NCI-H1930 (cell line): ENCODE measurements around the gene APOA1.

Source experiments
- DNase-seq, 2 experiments: peaks; one replicate each; lab custom pipeline; 2025; lab: John Stamatoyannopoulos, UW

The APOA1 gene

DNA sequence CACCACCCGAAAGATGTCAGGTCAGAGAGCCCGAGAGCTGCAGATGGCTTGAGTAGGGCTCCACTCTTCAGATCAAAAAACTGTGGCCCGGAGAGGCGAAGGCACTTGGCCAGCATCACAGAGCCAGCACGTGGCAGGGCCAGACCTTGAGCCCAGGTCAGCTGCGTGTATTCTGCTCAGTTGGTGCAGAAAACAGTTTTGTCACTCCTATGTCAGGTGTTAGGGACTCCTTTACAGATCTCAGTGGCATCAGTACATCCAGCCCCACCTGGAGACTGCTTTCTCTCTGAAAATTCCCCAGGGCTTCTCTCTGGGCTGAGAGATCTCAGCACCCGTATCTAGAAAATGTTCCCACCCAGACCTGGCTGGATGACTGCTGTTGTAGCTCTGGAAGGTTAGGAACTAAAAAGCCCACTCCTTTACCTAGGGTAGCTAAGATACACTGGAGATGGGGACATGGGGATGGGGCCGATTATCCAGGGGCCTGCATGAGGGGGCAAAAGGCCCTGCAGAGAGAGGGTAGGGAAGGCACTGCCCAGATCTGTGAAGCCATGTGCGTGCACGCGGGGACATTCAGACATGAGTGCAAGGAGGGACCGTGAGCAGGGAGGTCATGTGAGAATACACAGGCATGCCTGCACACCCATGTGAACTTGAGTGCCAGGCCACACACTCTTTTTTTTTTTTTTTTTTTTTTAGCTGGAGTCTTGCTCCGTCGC lies 3.4 kb downstream of the APOA1 start:
- DNase-seq = no peak

DNA sequence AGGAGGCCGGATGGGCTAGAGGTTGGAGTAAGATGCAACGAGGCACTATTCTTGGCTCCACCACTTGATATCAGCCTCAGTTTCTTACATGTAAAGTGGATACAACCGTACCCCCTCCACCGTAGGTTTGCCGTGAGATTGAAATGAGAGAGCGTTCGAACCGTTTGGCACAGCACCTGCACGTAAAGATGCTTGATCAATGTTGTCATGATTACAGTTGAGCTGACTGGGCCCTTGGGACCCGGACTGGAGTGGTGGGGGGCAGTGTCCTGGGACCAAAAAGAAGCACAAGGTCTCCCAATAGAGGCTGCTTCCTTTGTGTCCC lies 4.0 kb downstream of the APOA1 start:
- no peak for DNase-seq

DNA sequence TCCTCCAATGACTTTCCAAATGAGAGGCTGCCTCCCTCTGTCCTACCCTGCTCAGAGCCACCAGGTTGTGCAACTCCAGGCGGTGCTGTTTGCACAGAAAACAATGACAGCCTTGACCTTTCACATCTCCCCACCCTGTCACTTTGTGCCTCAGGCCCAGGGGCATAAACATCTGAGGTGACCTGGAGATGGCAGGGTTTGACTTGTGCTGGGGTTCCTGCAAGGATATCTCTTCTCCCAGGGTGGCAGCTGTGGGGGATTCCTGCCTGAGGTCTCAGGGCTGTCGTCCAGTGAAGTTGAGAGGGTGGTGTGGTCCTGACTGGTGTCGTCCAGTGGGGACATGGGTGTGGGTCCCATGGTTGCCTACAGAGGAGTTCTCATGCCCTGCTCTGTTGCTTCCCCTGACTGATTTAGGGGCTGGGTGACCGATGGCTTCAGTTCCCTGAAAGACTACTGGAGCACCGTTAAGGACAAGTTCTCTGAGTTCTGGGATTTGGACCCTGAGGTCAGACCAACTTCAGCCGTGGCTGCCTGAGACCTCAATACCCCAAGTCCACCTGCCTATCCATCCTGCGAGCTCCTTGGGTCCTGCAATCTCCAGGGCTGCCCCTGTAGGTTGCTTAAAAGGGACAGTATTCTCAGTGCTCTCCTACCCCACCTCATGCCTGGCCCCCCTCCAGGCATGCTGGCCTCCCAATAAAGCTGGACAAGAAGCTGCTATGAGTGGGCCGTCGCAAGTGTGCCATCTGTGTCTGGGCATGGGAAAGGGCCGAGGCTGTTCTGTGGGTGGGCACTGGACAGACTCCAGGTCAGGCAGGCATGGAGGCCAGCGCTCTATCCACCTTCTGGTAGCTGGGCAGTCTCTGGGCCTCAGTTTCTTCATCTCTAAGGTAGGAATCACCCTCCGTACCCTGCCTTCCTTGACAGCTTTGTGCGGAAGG lies 4.8 kb downstream of the APOA1 start:
- DNase-seq = no peak

DNA sequence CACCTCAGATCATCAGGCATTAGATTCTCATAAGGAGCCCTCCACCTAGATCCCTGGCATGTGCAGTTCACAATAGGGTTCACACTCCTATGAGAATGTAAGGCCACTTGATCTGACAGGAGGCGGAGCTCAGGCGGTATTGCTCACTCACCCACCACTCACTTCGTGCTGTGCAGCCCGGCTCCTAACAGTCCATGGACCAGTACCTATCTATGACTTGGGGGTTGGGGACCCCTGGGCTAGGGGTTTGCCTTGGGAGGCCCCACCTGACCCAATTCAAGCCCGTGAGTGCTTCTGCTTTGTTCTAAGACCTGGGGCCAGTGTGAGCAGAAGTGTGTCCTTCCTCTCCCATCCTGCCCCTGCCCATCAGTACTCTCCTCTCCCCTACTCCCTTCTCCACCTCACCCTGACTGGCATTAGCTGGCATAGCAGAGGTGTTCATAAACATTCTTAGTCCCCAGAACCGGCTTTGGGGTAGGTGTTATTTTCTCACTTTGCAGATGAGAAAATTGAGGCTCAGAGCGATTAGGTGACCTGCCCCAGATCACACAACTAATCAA lies 5.6 kb downstream of the APOA1 start:
- DNase-seq = no peak

DNA sequence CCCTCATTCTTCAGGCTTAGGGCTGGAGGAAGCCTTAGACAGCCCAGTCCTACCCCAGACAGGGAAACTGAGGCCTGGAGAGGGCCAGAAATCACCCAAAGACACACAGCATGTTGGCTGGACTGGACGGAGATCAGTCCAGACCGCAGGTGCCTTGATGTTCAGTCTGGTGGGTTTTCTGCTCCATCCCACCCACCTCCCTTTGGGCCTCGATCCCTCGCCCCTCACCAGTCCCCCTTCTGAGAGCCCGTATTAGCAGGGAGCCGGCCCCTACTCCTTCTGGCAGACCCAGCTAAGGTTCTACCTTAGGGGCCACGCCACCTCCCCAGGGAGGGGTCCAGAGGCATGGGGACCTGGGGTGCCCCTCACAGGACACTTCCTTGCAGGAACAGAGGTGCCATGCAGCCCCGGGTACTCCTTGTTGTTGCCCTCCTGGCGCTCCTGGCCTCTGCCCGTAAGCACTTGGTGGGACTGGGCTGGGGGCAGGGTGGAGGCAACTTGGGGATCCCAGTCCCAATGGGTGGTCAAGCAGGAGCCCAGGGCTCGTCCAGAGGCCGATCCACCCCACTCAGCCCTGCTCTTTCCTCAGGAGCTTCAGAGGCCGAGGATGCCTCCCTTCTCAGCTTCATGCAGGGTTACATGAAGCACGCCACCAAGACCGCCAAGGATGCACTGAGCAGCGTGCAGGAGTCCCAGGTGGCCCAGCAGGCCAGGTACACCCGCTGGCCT lies 7.1 kb downstream of the APOA1 start:
- DNase-seq = no peak

DNA sequence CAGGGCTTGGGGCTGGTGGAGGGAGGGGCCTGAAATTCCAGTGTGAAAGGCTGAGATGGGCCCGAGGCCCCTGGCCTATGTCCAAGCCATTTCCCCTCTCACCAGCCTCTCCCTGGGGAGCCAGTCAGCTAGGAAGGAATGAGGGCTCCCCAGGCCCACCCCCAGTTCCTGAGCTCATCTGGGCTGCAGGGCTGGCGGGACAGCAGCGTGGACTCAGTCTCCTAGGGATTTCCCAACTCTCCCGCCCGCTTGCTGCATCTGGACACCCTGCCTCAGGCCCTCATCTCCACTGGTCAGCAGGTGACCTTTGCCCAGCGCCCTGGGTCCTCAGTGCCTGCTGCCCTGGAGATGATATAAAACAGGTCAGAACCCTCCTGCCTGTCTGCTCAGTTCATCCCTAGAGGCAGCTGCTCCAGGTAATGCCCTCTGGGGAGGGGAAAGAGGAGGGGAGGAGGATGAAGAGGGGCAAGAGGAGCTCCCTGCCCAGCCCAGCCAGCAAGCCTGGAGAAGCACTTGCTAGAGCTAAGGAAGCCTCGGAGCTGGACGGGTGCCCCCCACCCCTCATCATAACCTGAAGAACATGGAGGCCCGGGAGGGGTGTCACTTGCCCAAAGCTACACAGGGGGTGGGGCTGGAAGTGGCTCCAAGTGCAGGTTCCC lies 7.8 kb downstream of the APOA1 start, which contains the start of gene APOC3:
Gene APOC3, plus strand, starts transcription at position 383 of the 659 bp plus-strand sequence. CDS start 676 bp downstream, outside the sequence.
- DNase-seq = no peak

DNA sequence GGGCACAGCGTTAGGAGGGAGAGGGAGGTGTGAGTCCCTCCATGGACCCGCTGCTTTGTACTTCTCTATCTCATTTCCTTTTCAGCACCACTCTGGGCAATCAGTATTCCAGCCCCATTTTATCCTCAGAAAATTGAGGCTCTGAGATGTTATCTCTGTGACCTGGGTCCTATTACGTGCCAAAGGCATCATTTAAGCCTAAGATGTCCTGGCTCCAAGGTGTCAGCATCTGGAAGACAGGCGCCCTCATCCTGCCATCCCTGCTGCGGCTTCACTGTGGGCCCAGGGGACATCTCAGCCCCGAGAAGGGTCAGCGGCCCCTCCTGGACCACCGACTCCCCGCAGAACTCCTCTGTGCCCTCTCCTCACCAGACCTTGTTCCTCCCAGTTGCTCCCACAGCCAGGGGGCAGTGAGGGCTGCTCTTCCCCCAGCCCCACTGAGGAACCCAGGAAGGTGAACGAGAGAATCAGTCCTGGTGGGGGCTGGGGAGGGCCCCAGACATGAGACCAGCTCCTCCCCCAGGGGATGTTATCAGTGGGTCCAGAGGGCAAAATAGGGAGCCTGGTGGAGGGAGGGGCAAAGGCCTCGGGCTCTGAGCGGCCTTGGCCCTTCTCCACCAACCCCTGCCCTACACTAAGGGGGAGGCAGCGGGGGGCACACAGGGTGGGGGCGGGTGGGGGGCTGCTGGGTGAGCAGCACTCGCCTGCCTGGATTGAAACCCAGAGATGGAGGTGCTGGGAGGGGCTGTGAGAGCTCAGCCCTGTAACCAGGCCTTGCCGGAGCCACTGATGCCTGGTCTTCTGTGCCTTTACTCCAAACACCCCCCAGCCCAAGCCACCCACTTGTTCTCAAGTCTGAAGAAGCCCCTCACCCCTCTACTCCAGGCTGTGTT lies 8.5 kb downstream of the APOA1 start:
- no peak for DNase-seq

DNA sequence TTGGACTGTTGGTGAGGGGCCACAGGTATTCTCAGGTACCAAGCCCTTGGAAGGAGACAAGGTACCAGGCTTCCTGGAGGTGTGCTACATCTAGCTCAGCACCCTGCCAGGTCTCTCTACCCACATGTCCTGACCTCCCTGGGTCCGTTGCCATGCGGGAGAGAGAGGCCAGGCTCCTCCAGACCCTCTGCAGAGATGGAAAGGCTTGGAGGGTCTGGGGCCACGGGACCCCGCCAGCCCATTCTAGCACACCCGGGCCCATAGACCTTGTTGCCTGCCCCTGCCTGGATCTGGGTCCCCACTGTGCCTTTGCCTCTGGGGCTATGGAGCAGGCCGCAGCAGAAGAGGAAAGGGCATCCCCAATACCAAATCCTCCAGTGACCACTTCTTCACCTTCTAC lies 10.0 kb downstream of the APOA1 start:
- no peak for DNase-seq

DNA sequence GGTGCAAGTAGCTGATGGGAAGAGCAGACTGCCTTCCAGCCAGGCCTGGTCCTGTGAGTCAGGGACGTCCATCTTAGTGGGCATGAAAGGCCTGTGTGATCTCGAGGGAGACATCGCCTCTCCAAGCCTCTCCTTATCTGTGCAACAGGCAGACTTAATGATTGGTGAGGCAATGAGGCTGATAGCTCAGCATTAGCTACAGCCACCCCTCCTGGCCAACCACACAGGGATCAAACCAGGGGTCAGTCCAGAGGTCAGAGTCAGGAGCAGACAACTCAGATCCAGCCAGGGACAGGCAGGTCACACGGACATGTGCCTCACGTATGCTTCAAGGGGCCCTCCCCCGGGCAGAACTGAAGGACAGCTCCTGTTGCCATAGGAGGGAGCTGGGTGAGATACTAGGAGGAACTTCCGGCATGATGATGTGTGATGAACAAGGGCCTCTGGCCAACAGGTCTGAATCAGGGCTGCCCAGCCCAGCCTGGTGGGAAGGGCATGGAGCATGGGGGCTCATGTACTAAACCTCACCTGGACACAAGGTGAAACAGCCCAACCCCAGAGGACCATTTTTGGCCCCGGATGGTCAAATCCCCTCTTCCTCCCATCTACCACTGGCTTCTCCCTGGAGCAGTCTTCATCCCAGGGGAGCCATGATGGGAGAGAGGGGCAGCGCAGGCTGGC lies 10.5 kb downstream of the APOA1 start:
- DNase-seq = no peak

DNA sequence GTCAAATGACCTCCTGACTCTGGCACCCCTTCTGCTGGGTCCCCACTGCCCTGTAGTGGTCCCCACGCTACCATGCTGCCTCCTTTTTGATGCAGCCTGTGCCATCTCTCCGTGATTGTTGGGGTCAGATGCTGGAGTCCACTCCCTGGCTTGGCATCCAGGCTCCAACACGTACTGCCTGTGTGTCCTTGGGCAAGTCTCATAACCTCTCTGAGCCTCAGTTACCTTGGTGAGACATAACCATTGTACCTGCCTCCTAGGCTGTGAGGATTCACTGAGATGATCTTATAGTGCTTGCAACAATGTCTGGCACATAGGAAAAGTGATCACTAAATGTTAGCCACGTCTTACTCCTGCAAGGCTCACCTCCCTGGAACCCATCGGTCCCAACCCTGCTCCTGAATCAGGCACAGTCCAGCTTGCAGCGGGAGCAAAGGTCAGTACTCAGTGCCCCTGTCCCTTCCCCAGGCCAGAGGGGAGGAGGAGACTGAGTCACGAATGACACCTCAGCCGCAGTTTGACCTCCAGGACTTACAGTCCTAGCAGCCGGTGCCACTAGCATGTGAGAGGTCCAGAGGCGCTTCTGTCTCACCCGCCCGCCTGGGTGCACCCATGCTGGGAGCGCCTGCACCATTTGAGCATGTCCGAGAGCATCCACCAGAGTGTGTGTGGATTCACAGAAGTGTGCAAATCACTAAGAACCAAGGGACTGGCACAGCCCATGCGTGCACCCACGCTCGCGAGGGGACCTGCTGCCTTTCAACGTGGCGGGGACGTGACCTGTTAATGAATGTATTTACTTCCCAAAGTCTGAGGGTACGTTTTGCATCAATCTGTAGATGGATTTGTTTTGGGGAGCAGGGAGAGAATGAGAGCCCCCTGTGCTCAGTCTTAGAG lies 11.3 kb downstream of the APOA1 start:
- DNase-seq = no peak

DNA sequence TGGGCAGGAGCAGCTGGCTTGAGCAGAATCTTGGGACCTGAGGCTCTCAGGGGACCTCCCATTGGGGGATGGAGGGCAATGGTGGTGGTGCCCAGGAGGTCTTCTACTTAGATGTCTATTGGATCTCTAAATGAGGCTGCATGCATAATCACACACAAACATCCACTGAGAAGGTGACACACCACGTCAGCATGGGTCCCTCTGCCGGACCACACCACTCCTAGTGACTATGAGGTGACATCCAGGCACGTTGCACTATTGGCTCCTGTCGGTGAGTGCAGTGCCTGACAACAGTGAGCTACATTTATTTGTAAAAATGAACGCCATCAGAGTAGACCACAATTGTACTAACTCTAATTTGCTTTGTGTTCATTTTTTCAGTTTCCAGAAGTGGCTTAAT lies 12.0 kb downstream of the APOA1 start:
- no peak for DNase-seq

DNA sequence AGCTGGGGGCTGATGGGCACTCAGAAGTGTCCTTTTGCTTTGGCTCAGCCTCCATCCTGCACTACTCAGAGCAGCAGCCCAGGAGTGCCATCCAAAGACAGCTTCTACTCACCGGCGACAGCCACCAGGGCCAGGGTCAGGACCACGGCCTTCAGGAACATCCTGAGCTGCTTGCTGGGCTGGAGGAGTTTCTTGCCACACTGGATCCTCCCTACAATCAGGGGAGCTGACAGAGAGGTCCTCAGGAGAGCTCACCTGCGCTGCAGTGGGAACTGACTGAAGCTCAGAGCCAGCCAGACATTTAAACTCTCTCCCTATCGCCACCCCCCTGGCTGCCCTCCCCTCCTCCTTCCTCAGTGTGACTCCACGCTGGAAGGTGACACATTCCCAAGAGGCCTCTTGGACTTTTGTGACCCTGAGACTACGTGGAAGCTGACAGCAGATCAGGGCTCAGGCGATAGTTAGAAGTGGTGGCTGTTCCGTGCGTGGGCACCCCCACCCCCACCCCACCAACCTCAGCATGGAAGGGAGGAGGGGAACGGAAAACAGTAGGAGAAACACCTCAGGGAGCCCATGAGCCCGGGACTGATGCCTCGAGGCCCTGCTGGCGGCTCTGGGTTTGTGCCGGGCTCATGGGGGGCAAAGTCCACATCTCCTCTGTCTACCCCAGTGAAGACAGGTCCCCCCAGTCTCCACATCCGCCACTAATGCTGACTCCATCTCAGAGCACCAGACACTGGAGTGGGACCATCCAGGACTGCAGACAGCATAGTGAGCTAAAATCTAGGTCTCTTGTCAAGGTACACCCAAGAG lies 14.2 kb downstream of the APOA1 start, which contains the start of gene APOA4:
Gene APOA4, minus strand, starts transcription at position 274 of the 813 bp plus-strand sequence. Its CDS starts 113 bp downstream, at position 161.
- no peak for DNase-seq

DNA sequence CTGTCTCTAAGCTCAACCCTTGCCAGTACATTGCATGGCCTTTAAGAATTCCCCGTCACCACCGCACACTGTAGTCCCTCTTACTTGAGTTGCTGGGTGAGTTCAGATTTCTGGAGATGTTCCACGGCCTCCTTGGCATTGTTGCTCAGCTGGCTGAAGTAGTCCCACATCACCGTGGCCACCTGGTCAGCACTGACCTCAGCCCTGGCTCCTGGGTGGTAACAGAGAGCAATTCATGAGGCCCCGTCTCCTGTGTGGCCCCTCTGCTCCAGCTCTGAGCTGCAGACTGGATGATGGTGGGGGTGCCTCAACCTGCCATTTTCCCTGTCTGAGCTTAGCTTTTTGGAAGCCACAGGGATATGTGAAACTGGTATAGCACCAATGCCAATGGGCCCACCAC lies 14.8 kb downstream of the APOA1 start:
- no peak for DNase-seq

DNA sequence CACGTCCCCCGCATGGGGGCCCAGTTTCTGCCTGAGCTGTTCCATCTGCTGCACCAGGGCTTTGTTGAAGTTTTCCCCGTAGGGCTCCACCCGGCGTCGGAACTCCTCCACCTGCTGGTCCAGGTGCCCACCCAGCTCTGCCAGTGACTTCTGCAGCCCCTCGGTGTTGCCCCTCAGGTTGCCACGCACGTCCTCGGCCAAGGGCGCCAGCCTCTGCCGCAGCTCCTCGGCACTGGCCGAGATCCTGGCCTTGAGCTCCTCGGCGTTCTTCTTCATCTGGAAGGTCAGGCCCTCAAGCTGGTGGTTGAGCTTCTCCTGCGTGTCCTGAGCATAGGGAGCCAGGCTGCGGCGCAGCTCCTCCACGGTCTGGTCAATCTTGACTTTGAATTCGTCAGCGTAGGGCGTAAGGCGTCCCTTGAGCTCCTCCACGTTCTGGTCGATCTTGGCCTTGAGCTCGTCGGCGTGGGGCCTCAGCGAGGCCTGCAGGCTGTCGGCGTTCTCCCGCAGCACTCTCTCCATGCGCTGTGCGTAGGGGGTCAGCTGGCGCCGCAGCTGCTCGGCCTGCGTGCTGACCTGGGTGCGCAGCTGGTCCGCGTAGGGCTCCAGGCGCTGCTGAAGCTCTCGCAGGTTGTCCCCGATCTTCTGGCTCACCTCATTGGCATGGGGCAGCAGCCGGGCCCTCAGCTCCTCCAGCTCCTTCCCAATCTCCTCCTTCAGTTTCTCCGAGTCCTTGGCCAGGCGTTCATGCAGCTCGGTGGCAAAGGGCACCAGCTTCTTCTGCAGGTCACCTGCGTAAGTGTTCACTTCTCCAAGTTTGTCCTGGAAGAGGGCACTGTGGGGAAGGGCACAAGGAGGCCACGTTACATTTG lies 16.1 kb downstream of the APOA1 start:
- DNase-seq = no peak

DNA sequence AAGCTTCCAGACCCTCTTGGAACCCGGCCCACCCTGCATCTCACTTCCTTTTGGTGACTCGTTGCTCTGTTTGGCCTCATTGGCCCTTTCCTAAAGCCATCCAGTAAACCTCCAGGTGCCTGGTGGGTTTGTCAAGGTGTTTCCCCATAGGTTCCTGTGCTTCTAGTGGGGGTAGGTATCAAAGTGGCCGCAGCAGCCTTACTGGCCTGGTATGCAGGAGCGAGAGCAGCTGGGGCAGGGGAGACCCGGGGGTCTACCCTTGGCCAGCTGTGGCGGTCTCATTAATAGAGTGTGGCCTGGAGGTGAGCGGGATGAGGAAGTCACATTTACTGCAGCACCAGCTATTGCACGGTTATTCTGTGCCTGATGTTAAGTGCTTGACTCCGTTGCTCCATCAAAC lies 18.4 kb downstream of the APOA1 start:
- no peak for DNase-seq

DNA sequence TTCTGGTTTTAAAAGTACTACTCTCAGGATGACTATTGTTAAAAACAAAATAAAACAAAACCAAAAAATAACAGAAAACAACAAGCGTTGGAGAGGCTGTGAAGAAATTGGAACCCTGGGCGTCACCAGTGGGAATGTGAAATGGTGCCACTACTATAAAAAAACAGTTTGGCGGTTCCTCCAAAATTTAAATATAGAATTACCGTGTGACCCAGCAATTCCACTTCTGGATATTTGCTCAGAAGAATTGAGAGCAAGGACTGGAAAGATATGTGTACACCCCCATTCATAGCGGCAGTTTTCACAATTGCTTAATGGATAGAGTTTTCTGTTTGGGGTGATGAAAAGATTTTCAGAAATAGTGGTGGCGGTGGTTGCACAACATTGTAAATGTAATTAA lies 22.9 kb downstream of the APOA1 start:
- DNase-seq = no peak
